Endothelial cell of coronary artery (primary cell): ENCODE results near the gene IGFL3. TPM values are rescaled to one million over a fixed set of nuclear protein-coding genes. Genes with fewer than 3 reads are reported as not detected.

Experiments used
- total RNA-seq: library from RNA; depleted of rRNA; stranded (reverse); fragments of >200 nt; gene quantifications from 2 replicates; pipeline ENCODE4 v1.2.3, GENCODE V29; 2014

The IGFL3 gene
- not detected in 2 replicates for total RNA-seq

DNA sequence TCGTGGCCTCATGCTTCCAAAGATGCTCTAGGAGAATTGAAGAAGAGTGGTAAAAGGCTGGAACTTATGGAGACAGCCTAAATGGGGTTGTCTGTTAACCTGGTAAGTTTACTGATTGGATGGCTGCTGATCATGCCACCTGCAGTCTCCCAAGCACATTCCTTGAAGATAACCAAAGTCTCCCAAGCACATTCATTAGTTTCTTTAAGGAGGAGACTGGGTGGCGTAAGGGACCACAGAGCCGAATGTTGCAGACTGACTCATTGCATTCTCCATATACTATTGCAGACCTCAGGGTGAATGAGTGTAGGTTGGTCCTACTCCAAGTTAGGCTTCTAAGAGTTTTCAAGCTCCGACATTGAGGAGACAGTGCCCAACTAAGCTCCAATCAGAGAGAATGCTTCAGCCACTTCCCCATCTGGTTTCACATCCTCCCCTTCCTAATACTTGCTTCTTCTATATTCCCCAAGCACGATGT, at the start of gene IGFL3:
IGFL3 (minus strand) TSS at position 51 of the 478 bp plus-strand sequence; CDS start at position 12, 39 bp downstream.

DNA sequence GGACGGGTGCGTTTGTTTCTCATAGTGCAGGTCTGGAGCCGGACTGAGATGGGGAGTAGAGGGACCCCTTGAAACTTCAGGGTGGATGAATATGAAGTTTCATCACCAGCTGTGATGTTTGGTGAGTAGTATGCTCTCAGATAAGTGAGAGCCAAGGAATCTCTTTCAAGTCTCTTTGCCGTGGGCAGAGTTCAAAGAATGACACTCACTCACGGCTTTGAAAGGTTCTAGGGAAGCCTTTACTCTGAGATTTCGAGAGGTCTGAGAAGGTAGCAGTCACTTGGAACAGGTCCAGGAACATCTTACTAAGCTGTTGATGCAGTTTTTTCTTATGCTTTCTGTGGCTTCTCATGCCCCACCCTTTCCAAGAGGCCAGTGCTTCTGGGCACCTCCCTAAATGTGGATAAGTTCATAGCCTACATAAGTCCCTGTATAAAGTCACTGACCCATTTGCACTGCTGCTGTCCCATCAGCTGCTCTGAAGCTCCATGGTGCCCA, 23.4 kb upstream of the IGFL3 start, which contains the start of gene IGFL2:
IGFL2 (plus strand) TSS at position 448 of the 498 bp plus-strand sequence; CDS start at position 489, 41 bp downstream.

Other genes starting within 250 kb of the IGFL3 start
- gene IRF2BP1, start 238.5 kb downstream of the IGFL3 start, total RNA-seq: 17.7 and 20.6 TPM in 2 replicates
- 0.99 and 1.1 TPM in 2 replicates for gene MYPOP, start 222.1 kb downstream of the IGFL3 start, total RNA-seq
- not detected in 2 replicates for gene NANOS2, start 209.9 kb downstream of the IGFL3 start, total RNA-seq
- gene NOVA2, start 150.8 kb downstream of the IGFL3 start, total RNA-seq: 4.7 and 6.0 TPM in 2 replicates
- gene CCDC61, start 129.2 kb downstream of the IGFL3 start, total RNA-seq: 7.2 and 8.3 TPM in 2 replicates
- gene PGLYRP1, start 101.6 kb downstream of the IGFL3 start, total RNA-seq: not detected in 2 replicates
- not detected in 2 replicates for gene IGFL4, start 83.7 kb downstream of the IGFL3 start, total RNA-seq
- gene IGFL2, start 23.6 kb upstream of the IGFL3 start, total RNA-seq: 0.09 TPM in 1 of 2 replicates, not detected in the other
- gene IGFL1, start 105.1 kb upstream of the IGFL3 start, total RNA-seq: not detected in 2 replicates
- gene HIF3A, start 172.4 kb upstream of the IGFL3 start, total RNA-seq: 1.2 and 12.2 TPM in 2 replicates
- gene PPP5C, start 222.4 kb upstream of the IGFL3 start, total RNA-seq: 74.8 and 83.3 TPM in 2 replicates